GM21825 (cell line): ENCODE data around the gene DSC2.
"Not testable (repeated sequence)": the region's sequence is repeated elsewhere in the genome, so short reads cannot be mapped to it uniquely, and the experiment has no call there.

Experiments
- ATAC-seq: cut with Tn5 transposase; IDR thresholded peaks from one replicate; pipeline ENCODE4 v1.9.1; 2021; ENCODE audit warnings: mild to moderate bottlenecking, moderate library complexity; ENCODE audit not compliant: unreplicated experiment

Gene DSC2

GRCh38 chr18:31102025-31102684 lies at the start of gene DSC2:
Gene DSC2 (minus strand): TSS chr18:31102421. CDS start chr18:31101971, 450 bp downstream.
- ATAC-seq, result no peak

GRCh38 chr18:31149351-31149750 lies 47.1 kb upstream of the DSC2 start:
- no peak for ATAC-seq

DNA sequence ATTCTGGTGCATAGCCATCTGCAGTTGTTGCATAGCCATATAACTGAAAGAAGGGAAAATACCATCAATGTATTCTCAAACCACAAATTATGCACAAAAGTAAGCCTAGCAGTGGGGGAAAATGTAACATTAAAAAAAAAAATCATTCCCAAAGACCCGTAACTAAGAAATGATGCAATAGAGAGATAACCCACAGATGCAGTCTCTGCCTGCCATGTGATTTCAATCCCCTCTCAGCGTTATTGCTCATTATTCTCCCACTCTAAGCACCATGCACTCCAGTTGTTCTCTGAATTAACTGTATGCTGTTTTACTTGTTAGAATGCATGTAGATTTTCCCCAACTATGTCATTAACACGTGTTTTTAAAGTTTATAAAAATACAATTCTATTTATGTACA lies 46.4 kb upstream of the DSC2 start:
- no peak for ATAC-seq

DNA sequence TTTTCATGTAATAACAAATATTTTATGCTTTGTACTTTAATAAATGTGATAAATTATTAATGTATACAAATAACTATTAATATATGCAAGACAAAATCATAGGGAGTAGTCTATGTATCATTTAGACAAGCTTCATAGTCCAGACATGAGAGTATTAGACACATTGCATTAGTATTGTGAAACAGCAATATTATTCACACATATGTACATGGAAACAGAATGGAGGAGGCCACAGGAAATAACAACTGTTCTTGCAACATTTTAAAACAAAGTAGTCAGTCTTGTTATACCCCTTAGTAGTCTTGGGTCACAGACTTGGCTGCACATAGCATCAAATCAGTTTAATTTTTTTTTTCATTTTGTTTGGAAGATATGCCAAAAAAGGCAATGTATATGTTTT lies 44.6 kb upstream of the DSC2 start:
- ATAC-seq, result no peak

DNA sequence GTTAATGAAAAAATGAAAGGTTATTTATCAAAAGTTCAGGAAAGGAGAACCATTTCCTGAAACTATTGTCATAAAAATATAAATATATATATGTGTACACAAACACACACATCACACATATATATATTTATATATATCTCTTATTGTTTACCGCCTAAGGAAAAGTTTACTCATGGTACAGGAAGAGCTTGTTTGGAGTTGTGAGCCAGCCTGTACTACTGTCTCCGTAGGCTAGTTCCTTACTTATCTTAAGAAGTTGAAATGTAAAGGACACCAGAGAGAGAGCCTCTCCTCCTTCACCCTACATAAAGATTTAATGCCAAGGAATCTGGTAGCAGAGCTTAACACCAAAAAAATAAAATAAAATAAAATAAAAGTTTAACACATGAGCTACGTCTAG lies 40.8 kb upstream of the DSC2 start:
- ATAC-seq, result no peak

- ATAC-seq, result no peak
These were observed 36.5 kb upstream of the DSC2 start for GRCh38 chr18:31138709-31139108.

- ATAC-seq, result no peak
These were observed 32.8 kb upstream of the DSC2 start for GRCh38 chr18:31134988-31135529.

DNA sequence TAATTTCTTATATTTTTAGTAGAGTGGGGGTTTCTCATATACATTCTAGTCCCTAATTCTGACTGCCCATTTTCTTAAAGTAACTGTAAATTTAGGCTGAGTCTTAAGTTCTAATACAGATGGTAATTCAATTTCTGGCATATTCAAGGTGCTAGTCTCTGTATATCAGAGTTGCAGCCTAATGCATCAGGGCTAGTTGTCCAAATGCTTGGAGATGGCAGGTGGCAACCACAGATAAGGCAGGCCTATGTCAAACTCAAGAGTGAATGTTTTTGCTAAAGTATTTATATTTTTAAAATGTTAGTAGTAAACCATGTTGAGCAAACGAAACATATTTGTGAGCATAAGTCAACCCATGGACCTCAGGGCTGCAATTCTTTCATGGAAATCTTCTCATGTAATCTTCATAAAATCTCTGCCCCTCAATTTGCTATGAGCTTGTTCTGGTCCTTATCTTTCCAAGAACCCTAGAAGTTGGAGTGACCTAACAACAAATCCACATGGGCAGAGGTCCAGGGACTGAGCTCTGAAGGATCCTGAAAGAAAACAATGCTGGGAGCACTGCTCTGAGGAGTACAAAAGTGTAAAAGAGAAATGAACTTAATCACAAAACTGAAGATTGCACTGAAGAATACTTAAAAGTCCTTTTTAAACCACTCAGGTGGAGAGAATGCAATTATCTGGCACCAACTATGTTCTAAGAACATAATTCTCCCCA lies 27.3 kb upstream of the DSC2 start:
- no peak for ATAC-seq

DNA sequence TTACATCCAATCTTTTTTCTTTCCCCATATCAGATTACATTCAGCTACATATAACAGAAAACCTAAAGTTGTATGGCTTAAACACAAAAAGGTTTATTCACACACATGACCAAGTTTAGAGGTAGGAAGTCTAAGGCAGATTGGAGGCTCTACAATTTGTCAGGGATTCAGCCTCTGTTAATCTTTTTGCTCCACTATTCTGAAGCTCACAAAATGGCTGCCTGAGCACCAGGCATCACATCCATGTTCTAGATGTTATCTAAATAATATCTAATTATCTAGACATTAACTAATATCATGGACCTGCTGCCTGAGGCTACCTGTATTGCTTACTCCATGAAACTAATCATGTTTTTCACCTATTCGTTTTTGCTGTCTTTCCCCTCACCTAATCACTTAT lies 23.7 kb upstream of the DSC2 start:
- no peak for ATAC-seq

- not testable (repeated sequence) for ATAC-seq
These were observed 20.9 kb upstream of the DSC2 start for GRCh38 chr18:31123125-31123524.

GRCh38 chr18:31120594-31120993 lies 18.4 kb upstream of the DSC2 start:
- ATAC-seq, result no peak

DNA sequence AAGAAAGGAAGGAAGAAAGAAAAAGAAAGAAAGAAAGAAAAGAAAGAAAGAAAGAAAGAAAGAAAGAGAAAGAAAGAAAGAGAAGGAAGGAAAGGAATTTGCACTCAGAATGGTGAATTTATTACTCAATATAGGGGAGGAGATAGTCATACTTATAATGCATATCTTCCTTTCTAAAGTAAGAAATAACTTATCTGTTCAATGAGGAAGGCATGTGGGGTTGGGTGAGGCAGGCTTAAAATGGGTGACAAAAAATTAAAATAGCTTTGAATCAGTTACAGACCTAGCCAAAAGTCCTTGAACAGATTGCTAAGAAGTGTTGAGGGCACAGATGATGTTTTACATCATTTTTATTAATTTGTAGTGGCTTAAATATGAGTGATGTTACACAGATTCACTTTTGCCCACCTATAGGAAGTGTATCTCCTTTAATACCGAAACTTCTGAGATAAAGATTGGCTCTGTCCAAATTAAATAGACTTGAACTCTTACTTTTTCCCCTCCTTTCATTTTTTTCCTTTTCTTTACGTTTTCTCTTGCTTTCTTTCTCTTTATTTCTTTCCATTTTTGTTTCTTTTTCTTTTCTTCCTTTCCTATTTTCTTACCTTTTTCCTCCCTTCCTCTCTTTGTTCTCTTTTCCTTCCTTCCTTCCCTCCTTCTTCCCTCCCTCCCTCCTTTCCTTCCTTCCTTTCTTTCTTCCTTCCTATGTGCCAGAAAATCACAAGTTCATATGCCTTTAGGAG lies 14.8 kb upstream of the DSC2 start:
- ATAC-seq, result no peak

DNA sequence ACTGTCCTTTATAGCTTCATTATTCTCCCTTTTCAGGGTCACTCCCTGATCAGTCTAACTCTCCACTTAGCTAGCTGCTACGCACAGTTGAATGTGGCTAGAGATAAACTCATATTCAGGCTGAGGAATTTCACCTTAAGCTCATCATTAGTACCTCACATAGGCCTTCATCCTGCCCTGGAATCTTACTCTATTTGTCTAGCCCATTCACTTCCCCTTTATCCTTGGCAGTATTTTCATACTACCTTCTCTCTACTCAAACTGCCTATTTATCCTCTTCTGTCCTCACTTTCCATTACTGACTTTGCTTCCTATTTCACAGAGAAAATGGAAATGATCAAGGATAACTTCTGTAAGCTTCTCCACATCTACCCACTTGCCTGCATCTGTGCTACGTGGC lies 10.6 kb upstream of the DSC2 start:
- ATAC-seq, result no peak

- ATAC-seq, result no peak
These were observed 3.5 kb upstream of the DSC2 start for GRCh38 chr18:31105733-31106132.

DNA sequence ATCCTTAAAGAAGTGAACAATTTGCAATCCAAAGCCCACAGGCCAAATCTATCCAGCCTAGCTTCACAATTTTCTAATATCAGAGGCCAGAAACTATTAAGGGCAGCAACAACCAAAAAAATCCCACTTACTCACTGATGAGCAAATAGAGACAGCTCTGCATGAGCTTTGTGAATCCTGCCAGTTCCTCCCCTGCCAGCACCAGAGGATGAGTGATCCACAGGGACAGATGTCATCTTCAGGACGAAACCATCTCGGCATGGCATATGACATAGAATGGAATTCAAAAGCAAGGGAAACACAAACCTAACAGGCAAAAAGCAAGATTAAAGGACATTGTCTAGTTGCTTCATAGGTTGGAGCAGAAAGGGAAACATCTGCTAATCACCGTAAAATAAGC lies 2.2 kb upstream of the DSC2 start:
- no peak for ATAC-seq

DNA sequence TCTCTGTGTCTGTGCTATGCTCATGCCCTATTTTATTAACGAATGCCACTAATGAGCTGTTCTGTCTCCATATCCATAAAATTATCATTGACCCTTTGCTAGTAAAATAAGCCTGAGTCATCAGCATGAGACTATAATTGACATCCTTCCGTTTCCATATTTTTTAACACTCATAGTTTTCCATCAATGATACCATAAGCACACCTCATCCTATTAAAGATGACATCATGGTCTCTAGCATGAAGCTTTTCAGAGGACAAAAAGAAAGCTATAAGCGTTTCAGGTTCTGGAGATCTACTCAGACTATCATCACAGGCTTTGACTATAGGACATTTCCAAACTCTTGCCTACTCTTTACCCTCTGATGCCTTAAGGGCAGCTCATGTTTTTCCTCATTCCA lies 1.2 kb upstream of the DSC2 start:
- ATAC-seq, result no peak

GRCh38 chr18:31102941-31103340 lies 720 bp upstream of the DSC2 start:
- no peak for ATAC-seq

DNA sequence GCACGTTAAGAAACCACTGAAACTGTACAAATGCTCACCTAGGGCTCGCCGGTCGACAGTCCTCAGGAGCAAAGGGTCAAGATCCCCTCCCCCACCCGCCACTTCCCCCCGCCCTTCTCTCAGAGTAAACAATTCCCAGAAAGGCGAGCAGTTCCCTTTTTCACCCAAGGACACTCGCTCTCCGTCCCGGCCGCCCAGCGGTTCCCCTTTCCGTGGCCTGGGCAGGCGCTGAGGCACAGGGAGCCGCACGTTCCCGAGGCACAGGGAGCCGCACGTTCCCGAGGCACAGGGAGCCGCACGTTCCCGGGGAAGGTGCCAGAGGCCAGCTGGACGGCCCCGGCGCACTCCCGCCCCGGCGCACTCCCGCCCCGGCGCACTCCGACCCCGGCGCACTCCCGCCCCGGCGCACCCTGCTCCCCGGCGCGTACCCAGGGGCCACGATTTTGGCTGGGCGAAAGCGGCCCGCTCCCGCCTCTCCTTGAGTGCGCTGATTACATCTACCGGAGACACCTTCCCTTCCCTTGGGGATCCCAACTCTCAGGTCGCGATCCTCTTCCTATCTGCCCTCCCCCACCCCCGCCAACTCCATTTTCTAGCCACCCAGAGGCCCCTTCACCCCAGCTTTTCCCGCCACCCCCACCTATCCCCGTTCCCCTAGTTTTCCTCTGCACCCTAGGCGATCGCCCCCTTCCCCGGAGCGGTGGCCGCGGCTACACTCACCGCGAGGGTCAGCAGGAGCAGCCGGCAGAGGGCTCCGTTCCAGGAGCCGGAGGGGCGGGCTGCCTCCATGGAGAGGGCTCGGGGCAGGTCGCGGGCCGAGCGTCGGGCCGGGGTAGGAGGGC lies 817 bp downstream of the DSC2 start:
- ATAC-seq, result no peak

GRCh38 chr18:31100436-31101182 lies 1.6 kb downstream of the DSC2 start:
- no peak for ATAC-seq
